SU-DHL-6 (cell line): ENCODE data around the gene DAZAP2.

Experiments
- H2AFZ ChIP-seq: fragments of 200-600 bp; sonication (generic); 2 replicates; pipeline ENCODE4 v1.6.1; 2014; ENCODE audit warnings: low read depth, mild to moderate bottlenecking, moderate library complexity, mixed read lengths, antibody characterized with exemption, low read length; ENCODE audit not compliant: severe bottlenecking
- H3F3A ChIP-seq: fragments of 200-600 bp; shearing (Covaris generic); 2 replicates; pipeline ENCODE4 v1.6.0; 2016; ENCODE audit warnings: antibody characterized with exemption, mild to moderate bottlenecking; ENCODE audit not compliant: insufficient read depth
- H3K27ac ChIP-seq: fragments of 200-600 bp; sonication (generic); 2 replicates; pipeline ENCODE4 v1.5.1; 2016; ENCODE audit warnings: low read depth, mild to moderate bottlenecking, low read length, moderate library complexity, mixed read lengths
- H3K27me3 ChIP-seq: fragments of 200-600 bp; sonication (generic), shearing (Covaris generic); 2 replicates; pipeline ENCODE4 v1.6.0; 2014; ENCODE audit warnings: mild to moderate bottlenecking, low read length
- H3K36me3 ChIP-seq: fragments of 200-600 bp; sonication (generic); 2 replicates; pipeline ENCODE4 v1.6.1; 2014; ENCODE audit warnings: mild to moderate bottlenecking, low read length, mixed read lengths
- H3K4me2 ChIP-seq: fragments of 300-600, 200-600 bp; shearing (Covaris generic), sonication (generic); 2 replicates; pipeline ENCODE4 v1.6.0; 2014; ENCODE audit warnings: low read length, low read depth, mild to moderate bottlenecking; ENCODE audit not compliant: poor library complexity, severe bottlenecking
- H3K4me3 ChIP-seq: fragments of 200-600 bp; sonication (generic); 2 replicates; pipeline ENCODE4 v1.5.1; 2014; ENCODE audit warnings: antibody characterized with exemption, low read length, mild to moderate bottlenecking, mixed read lengths; ENCODE audit not compliant: insufficient read depth, poor library complexity, severe bottlenecking
- H3K79me2 ChIP-seq: fragments of 200-600 bp; sonication (generic); 2 replicates; pipeline ENCODE4 v1.6.1; 2014; ENCODE audit warnings: mild to moderate bottlenecking, low read length, moderate library complexity; ENCODE audit not compliant: insufficient read depth
- H3K9ac ChIP-seq: fragments of 200-600 bp; sonication (generic); 2 replicates; pipeline ENCODE4 v1.7.0; 2014; ENCODE audit warnings: mild to moderate bottlenecking, low read length
- H3K9me2 ChIP-seq: fragments of 200-600 bp; sonication (generic); replicated peaks from 2 replicates; pipeline ENCODE4 v1.6.1; 2014; ENCODE audit warnings: low read length; ENCODE audit not compliant: insufficient read depth
- H3K9me3 ChIP-seq: fragments of 200-600 bp; sonication (generic); 2 replicates; pipeline ENCODE4 v1.6.1; 2014; ENCODE audit warnings: low read length, mixed read lengths; ENCODE audit not compliant: insufficient read depth
- H4K20me1 ChIP-seq: fragments of 200-600 bp; sonication (generic); 2 replicates; pipeline ENCODE4 v1.6.1; 2014; ENCODE audit warnings: low read depth, mild to moderate bottlenecking, antibody characterized with exemption, low read length, moderate library complexity, mixed read lengths
- CTCF ChIP-seq: fragments of 200-600 bp; sonication (generic); IDR thresholded peaks from one replicate; pipeline ENCODE4 v1.5.1; 2017; ENCODE audit warnings: antibody characterized with exemption, mild to moderate bottlenecking, low read length, moderate library complexity; ENCODE audit not compliant: insufficient read depth, poor library complexity, severe bottlenecking
- EZH2phosphoT487 ChIP-seq: fragments of 200-600 bp; sonication (generic), shearing (Covaris generic); conservative IDR thresholded peaks from 2 replicates; pipeline ENCODE4 v1.6.1; 2018; ENCODE audit warnings: mild to moderate bottlenecking, antibody characterized with exemption, low read length, moderate library complexity, mixed read lengths

DAZAP2 gene

DNA sequence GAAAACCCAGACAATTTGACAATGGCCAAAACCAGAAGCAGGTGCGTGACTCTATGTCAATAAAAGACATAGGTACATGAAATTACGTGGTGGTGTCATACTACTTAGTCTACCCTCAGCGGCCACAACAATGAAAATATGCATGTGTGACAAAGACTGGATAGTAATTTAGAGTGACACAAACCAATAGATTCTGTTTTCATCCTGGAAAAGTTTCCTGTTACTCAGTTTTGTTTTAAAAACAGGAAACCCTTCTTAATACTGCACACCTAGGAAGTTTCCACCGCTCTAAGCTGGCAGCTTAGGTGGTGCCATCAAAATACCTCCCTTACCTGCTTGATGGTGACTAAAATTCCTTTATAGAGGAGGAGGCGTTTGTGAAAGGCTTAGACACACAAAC is 35.9 kb upstream of the DAZAP2 start:
- H2AFZ ChIP-seq, result no peak overlapping the region
- H3K9me3 ChIP-seq, result no peaks in the 10 kb centered on the region
- no peaks in the 10 kb centered on the region for H4K20me1 ChIP-seq
- no peaks in the 10 kb centered on the region for H3K9me2 ChIP-seq
- H3K4me2 ChIP-seq, result no peak overlapping the region
- no peak overlapping the region for H3K27ac ChIP-seq
- H3K36me3 ChIP-seq, result no peaks in the 10 kb centered on the region
- no peaks in the 10 kb centered on the region for H3K79me2 ChIP-seq
- no peaks in the 10 kb centered on the region for H3F3A ChIP-seq
- no peak for TF ChIP-seq EZH2phosphoT487
- no peak for TF ChIP-seq CTCF
- H3K27me3 ChIP-seq, result no peaks in the 10 kb centered on the region
- H3K9ac ChIP-seq, result no peak overlapping the region
- H3K4me3 ChIP-seq, result no peak overlapping the region

- no peaks in the 10 kb centered on the region for H3K9me2 ChIP-seq
- no peaks in the 10 kb centered on the region for H3K36me3 ChIP-seq
- H3K27ac ChIP-seq, result no peak overlapping the region
- H3K27me3 ChIP-seq, result no peaks in the 10 kb centered on the region
- H4K20me1 ChIP-seq, result no peaks in the 10 kb centered on the region
- H3K4me2 ChIP-seq, result no peak overlapping the region
- H3K9ac ChIP-seq, result no peak overlapping the region
- no peak overlapping the region for H2AFZ ChIP-seq
- no peaks in the 10 kb centered on the region for H3K79me2 ChIP-seq
- H3K9me3 ChIP-seq, result no peaks in the 10 kb centered on the region
- TF ChIP-seq CTCF (no peak), EZH2phosphoT487 (no peak)
- H3F3A ChIP-seq, result no peaks in the 10 kb centered on the region
- no peak overlapping the region for H3K4me3 ChIP-seq
These were observed 33.3 kb upstream of the DAZAP2 start for GRCh38 chr12:51205350-51205749.

DNA sequence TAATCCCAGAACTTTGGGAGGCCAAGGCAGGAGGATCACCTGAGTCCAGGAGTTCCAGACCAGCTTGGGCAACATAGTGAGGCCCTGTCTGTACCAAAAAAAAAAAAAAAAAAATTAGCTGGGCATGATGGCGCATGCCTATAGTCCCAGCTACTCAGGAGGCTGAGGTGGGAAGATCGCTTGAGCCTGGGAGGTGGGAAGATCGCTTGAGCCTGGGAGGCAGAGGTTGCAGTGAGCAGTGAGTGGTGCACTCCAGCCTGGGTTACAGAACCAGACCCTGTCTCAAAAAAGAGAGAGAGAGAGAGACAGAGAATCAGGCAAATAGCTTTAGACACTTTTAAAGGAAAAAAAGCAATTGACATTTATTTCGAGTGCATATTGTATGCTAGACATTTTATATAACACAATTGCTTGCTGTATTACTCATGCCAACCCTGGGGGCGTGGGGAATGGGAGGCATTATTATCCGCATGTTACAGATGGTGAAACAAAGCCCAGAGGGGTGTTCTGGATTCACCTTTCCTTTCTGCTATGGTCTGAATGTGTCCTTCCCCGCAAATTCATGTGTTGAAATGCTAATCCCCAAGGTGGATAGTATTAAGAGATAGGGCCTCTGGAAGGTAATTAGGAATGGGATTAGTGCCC is 30.5 kb upstream of the DAZAP2 start:
- H2AFZ ChIP-seq, result no peak overlapping the region
- TF ChIP-seq CTCF (no peak), EZH2phosphoT487 (no peak)

More for the DNA sequence above, 30.5 kb upstream of the DAZAP2 start:
- no peaks in the 10 kb centered on the region for H3K79me2 ChIP-seq
- no peak overlapping the region for H3K9ac ChIP-seq
- no peaks in the 10 kb centered on the region for H3K27me3 ChIP-seq
- no peaks in the 10 kb centered on the region for H3K36me3 ChIP-seq
- no peaks in the 10 kb centered on the region for H3K9me3 ChIP-seq
- H3K27ac ChIP-seq, result no peak overlapping the region
- no peaks in the 10 kb centered on the region for H3F3A ChIP-seq
- H3K4me3 ChIP-seq, result no peak overlapping the region
- H4K20me1 ChIP-seq, result no peaks in the 10 kb centered on the region
- H3K9me2 ChIP-seq, result no peaks in the 10 kb centered on the region
- H3K4me2 ChIP-seq, result no peak overlapping the region
